Adrenal gland (tissue), 12 donors: ENCODE results near the gene CD244. TPM values are rescaled to one million over a fixed set of nuclear protein-coding genes. Genes with fewer than 3 reads are reported as not detected.
"Not testable (repeated sequence)": the region's sequence is repeated elsewhere in the genome, so short reads cannot be mapped to it uniquely, and the experiment has no call there.

Experiments used
- DNase-seq, 7 donors: peaks; one replicate each; pipeline ENCODE4 v3.0.0-alpha.2; 2019 to 2020
- H3K27ac ChIP-seq, 5 donors: fragments of 200-600 bp; sonication (generic) in 4 of 5; 1 replicate in 3 of 5; 2 replicates in 2 of 5; pipeline versions ENCODE4 v1.5.1 to v1.8.0; 2016 to 2020; ENCODE audit warnings: mild to moderate bottlenecking in 1 of 5
- H3K27me3 ChIP-seq: fragments of 200-600 bp; 2 replicates; pipeline ENCODE4 v1.8.0; 2021
- H3K36me3 ChIP-seq, 2 donors: fragments of 200-600 bp; replicated peaks in 1 of 2; 1 replicate in 1 of 2; 2 replicates in 1 of 2; pipeline versions ENCODE4 v1.5.1 to v1.8.0; 2018 to 2022
- H3K4me1 ChIP-seq, 2 donors: fragments of 200-600 bp; replicated peaks in 1 of 2; 1 replicate in 1 of 2; 2 replicates in 1 of 2; pipeline versions ENCODE4 v1.5.1 to v1.8.0; 2018 to 2021
- H3K4me3 ChIP-seq, 4 donors: fragments of 200-600 bp; sonication (generic) in 3 of 4; one replicate each; pipeline ENCODE4 v1.5.1; 2016 to 2018
- H3K9me3 ChIP-seq, 3 donors: fragments of 200-600 bp; sonication (generic) in 1 of 3; replicated peaks in 1 of 3; 1 replicate in 2 of 3; 2 replicates in 1 of 3; pipeline versions ENCODE4 v1.5.1 to v1.8.0; 2016 to 2021
- POLR2A ChIP-seq, 2 donors: fragments of 450-650 bp; IDR thresholded peaks; one replicate each; pipeline ENCODE4 v1.6.1; 2017; ENCODE audit warnings: antibody characterized with exemption in 2 of 2, mild to moderate bottlenecking in 2 of 2, moderate library complexity in 1 of 2
- WGBS, 4 donors: extraction: QIAGEN DNeasy Blood & Tissue Kit in 2 of 4; methylation state at CpG; one replicate each; pipeline versions ENCODE4 v1.1.5 to v1.1.7; 2013 to 2017; 5-methylcytosine and 5-hydroxymethylcytosine counted together
- intact Hi-C, 2 donors: fragments of 100-400 bp; cut with DNase I; formaldehyde crosslinking; loops; one replicate each; pipeline versions ENCODE4 v1.14.1 to v1.15.0; 2022 to 2023
- polyA plus RNA-seq, 3 donors: library from polyadenylated mRNA; stranded (reverse); fragments of 200-250 nt in 2 of 3; fragments of 350-450 nt in 1 of 3; fragmentation: Illumina TruSeq in 1 of 3; extraction: RNeasy Lipid Tissue Mini Kit (QIAGEN cat#74804) in 1 of 3; gene quantifications; one replicate each; pipeline ENCODE4 v1.2.3, GENCODE V29; 2013 to 2014
- total RNA-seq, 9 donors: library from RNA; depleted of rRNA in 4 of 9; stranded (reverse); fragments of >200 nt in 4 of 9; fragments of 120-200 nt in 1 of 9; fragmentation: NEBNext Ultra II Directional in 1 of 9; extraction: Animal tissue kit (Norgen Biotek cat#: 25700) in 1 of 9; gene quantifications; one replicate each; pipeline versions ENCODE4 v1.1.0 to v1.2.4, GENCODE V29; 2013 to 2023
- TF ChIP-seq, protein P1 (sequence below), 6 experiments: fragments of 450-650 bp in 4 of 6; fragments of 200-600 bp in 2 of 6; sonication (generic) in 1 of 6; IDR thresholded peaks; 1 replicate in 5 of 6; 2 replicates in 1 of 6; pipeline versions ENCODE4 v1.5.1 to v1.8.0; 2016 to 2021; ENCODE audit warnings: antibody characterized with exemption in 6 of 6, mild to moderate bottlenecking in 2 of 6, moderate library complexity in 1 of 6
- donor health status: healthy with polysubstance abuse.
- donor health status: Bipolar disorder and iron deficiency.
- donor health status: DM: yes; HTN: yes; CAD: no.
- donor health status: DM: no; HTN: no; CAD: no.
- donor health status: DM: no; HTN: no; CAD: no.
- donor health status: DM: yes; HTN: yes; CAD: no.

The CD244 gene
- total and polyA plus RNA-seq, 12 donors = 0.15 to 1.4 (median 0.28) TPM; not detected in 1

DNA sequence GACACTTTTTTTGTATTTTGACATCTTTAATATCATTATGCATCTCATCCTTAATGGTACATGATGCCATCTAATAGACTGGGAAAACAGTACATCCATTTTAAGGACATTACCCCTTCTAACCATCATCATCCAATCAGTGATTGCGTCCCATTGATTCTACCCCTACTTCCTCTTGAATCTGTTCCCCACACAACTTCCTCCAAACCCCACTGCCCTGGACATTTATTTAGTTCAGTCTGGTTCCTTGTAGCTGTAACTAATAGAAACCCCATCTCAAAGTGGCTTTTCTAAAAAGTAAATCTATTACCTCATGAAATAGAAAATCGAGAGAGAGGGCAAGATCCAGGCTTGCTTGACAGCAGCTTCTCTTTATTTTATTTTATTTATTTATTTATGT lies 24.4 kb upstream of the CD244 start:
- no peak for DNase-seq
- intact Hi-C loops = no loop called here
- Histone ChIP-seq H3K27ac (no peak overlapping the region), H3K4me1 (no peaks in the 10 kb centered on the region), H3K36me3 (no peaks in the 10 kb centered on the region), H3K9me3 (no peaks in the 10 kb centered on the region), H3K27me3 (peaks cover 4% of the 10 kb centered on the region), H3K4me3 (no peak overlapping the region)
- TF ChIP-seq, protein P1, sequence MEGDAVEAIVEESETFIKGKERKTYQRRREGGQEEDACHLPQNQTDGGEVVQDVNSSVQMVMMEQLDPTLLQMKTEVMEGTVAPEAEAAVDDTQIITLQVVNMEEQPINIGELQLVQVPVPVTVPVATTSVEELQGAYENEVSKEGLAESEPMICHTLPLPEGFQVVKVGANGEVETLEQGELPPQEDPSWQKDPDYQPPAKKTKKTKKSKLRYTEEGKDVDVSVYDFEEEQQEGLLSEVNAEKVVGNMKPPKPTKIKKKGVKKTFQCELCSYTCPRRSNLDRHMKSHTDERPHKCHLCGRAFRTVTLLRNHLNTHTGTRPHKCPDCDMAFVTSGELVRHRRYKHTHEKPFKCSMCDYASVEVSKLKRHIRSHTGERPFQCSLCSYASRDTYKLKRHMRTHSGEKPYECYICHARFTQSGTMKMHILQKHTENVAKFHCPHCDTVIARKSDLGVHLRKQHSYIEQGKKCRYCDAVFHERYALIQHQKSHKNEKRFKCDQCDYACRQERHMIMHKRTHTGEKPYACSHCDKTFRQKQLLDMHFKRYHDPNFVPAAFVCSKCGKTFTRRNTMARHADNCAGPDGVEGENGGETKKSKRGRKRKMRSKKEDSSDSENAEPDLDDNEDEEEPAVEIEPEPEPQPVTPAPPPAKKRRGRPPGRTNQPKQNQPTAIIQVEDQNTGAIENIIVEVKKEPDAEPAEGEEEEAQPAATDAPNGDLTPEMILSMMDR (IDR thresholded peaks at IDR 0.05) = no peak
- TF ChIP-seq POLR2A (IDR thresholded peaks at IDR 0.05) = no peak
- 66 to 70% (median 68%) methylated on average over 2 of the region's 2 CpGs for WGBS, 4 donors

DNA sequence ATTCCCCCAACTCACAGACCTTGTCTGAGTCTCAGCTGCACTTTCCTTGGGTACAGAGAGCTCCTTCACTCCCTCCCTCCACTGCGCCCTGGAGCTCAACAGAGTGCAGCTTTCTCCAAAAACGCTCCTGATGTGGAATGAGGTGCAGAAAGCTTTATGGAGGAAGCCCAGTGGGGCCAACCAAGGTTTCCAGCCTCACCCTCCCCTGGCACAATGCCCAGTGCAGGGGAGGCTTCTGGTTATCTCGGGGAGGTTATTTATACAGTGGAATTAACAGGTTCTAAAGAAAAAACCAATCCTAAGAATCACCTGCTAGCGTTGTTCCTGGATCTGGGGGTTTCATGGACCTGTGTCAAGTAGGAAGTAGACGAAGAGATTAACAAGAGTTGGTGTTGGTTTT lies 22.4 kb upstream of the CD244 start, which contains the start of gene ITLN1:
ITLN1 (minus strand) TSS at position 139 of the 400 bp plus-strand sequence. CDS start 303 bp downstream, outside the sequence.
- H3K9me3 ChIP-seq = no peaks in the 10 kb centered on the region
- H3K27ac ChIP-seq = no peak within 1 kb of the TSS
- intact Hi-C loops = no loop called here
- 59 to 74% (median 64%) methylated on average over 5 of the region's 5 CpGs for WGBS, 4 donors
- no peaks in the 10 kb centered on the region for H3K36me3 ChIP-seq
- no peak for TF ChIP-seq POLR2A (IDR thresholded peaks at IDR 0.05)
- no peaks in the 10 kb centered on the region for H3K4me1 ChIP-seq
- no peak for DNase-seq
- peaks cover 4% of the 10 kb centered on the region for H3K27me3 ChIP-seq
- no peak within 1 kb of the TSS for H3K4me3 ChIP-seq

DNA sequence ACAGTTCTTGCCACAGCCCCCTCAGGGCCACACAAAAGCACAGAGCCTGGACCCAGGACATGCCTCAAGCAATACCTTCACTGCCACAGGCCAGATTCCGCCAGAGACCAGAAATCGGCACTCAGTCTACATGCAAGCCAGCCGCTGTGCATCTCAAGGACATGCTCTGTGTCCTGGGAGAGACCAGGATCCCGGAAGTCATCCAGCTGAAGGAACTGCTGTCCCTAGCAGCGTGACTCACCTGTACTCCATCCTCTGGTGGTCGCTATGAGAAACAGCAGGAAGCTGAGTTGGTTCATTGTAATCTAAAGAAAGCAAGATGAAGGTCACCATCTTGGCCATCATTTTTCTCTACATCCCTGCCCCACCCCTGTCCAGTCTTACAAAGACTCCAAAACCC lies 21.9 kb upstream of the CD244 start:
- H3K36me3 ChIP-seq = no peaks in the 10 kb centered on the region
- peak in 2 of 7 donors; percentile 20 to 36 for DNase-seq
- peaks cover 4% of the 10 kb centered on the region for H3K27me3 ChIP-seq
- no peaks in the 10 kb centered on the region for H3K9me3 ChIP-seq
- intact Hi-C loops = no loop called here
- WGBS, 4 donors = 46 to 82% (median 77%) methylated on average over 2 to 6 of the region's 6 CpGs
- H3K4me1 ChIP-seq = no peaks in the 10 kb centered on the region
- no peak overlapping the region for H3K27ac ChIP-seq
- no peak overlapping the region for H3K4me3 ChIP-seq
- no peak for TF ChIP-seq POLR2A (IDR thresholded peaks at IDR 0.05)
- TF ChIP-seq, protein P1 (IDR thresholded peaks at IDR 0.05) = peak in 1 of 6 experiments; percentile 40

DNA sequence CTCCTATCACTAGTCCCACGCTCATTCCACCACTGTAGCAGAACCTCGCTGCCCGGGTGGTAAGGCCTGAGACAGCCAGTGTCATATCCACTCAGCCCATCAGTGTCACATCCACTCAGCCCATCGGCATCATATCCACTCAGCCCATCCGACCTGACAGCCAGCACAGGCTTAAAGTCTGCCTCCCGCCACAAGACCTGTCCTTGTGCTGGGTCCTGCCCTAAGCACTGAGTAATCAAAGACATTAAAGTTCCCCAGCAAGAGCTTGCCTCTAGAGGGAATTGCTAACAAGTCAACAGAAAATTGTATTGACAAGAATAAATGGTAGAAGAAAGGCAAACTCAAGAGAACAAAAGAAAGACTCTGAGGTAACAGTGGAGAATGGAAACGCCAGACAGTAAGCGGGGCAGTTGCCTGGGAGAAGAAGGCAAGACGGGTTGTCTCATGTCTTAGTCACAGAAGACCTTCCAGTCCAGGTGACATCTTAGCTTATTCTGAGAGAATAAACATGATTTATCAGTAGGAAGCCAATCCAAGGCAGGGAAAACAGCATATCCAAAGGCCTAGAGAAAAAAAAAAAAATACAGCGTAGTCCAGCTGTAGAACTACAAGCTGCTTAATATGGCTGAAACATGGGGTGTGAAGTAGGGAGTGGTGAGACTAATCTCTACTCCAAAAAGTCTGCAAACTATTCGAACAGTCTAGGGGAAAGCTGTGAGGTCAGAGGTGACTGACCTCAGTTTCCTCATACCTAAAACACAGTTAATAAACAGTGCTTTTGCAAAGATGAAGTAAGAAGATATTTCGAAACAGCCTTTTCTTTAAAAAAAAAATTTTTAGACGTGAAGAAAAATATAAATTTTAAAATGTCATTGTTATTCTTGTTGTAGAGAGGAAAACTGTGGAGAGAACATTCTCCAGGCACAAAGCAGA lies 21.2 kb upstream of the CD244 start:
- intact Hi-C loops = no loop called here
- Histone ChIP-seq H3K4me3 (no peak overlapping the region), H3K27ac (no peak overlapping the region), H3K4me1 (no peaks in the 10 kb centered on the region), H3K9me3 (no peaks in the 10 kb centered on the region), H3K36me3 (no peaks in the 10 kb centered on the region), H3K27me3 (peaks cover 2% of the 10 kb centered on the region)
- 74 to 84% (median 81%) methylated on average over 13 of the region's 13 CpGs for WGBS, 4 donors
- DNase-seq = no peak
- no peak for TF ChIP-seq POLR2A (IDR thresholded peaks at IDR 0.05)

DNA sequence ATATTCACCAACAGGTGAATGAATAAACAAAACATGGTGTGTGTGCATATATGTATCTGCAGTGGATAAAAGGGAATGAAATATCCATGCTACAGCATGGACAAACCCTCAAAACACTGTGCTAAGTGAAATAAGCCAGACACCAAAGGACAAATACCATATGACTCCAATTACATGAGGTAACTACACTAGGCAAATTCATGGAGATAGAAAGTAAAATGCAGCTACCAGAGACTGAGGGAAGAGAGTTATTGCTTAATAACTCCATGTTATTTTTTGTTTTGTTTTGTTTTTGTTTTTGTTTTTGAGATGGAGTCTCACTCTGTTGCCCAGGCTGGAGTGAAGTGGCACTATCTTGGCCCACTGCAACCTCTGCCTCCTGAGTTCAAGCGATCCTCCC lies 19.9 kb upstream of the CD244 start:
- no peak overlapping the region for H3K27ac ChIP-seq
- TF ChIP-seq POLR2A (IDR thresholded peaks at IDR 0.05) = no peak
- TF ChIP-seq, protein P1 (IDR thresholded peaks at IDR 0.05) = no peak
- H3K9me3 ChIP-seq = no peaks in the 10 kb centered on the region
- intact Hi-C loops = no loop called here
- no peaks in the 10 kb centered on the region for H3K27me3 ChIP-seq
- no peaks in the 10 kb centered on the region for H3K4me1 ChIP-seq
- no peak overlapping the region for H3K4me3 ChIP-seq
- no peaks in the 10 kb centered on the region for H3K36me3 ChIP-seq
- no peak for DNase-seq
- WGBS, 4 donors = 88 to 100% (median 100%) methylated on average over 1 of the region's 1 CpG

DNA sequence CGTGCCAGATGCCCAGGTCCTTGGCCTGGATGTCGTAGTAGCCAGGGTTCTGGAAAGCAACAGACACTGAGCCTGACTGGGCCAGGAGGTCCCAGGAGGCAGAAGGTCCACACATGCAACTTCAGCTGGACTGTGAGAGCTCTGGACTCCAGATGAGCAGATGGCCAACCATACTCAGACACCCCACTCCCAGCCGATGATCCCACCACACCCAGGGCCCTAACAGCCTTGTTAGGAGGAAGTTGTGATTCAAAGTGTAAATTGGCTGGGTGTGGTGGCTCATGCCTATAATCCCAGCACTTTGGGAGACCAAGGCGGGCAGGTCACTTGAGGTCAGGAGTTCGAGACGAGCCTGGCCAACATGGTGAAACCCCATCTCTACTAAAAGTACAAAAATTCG lies 18.6 kb upstream of the CD244 start:
- DNase-seq, H3K4me1 ChIP-seq, H3K36me3 ChIP-seq, H3K4me3 ChIP-seq, intact Hi-C loops, H3K27ac ChIP-seq, H3K27me3 ChIP-seq, H3K9me3 ChIP-seq: not testable (repeated sequence)
- WGBS, 4 donors = 77 to 89% (median 84%) methylated on average over 4 to 7 of the region's 7 CpGs
